Dedifferentiated amniotic fluid mesenchymal stem cell (primary cell): ENCODE measurements around the gene PARM1.
A peak's percentile ranks its signal among the peaks of the same experiment; 100 is the strongest.

Source experiments
- DNase-seq: peaks from one replicate; pipeline ENCODE4 v3.0.0-alpha.2; 2016; ENCODE audit errors: extremely low spot score

PARM1 gene

GRCh38 chr4:74932832-74933561, at the start of gene PARM1:
TSS of gene PARM1 (plus strand) at chr4:74933116. CDS start at chr4:74933328, 212 bp downstream.
- peak; percentile 49 for DNase-seq

GRCh38 chr4:74884266-74884665, 48.6 kb upstream of the PARM1 start:
- no peak for DNase-seq

- DNase-seq: no peak
Measured at GRCh38 chr4:74886484-74886883, 46.4 kb upstream of the PARM1 start.

- DNase-seq: no peak
Measured at GRCh38 chr4:74890341-74890740, 42.6 kb upstream of the PARM1 start.

GRCh38 chr4:74891037-74891436, 41.9 kb upstream of the PARM1 start:
- DNase-seq: no peak

GRCh38 chr4:74893171-74893570, 39.7 kb upstream of the PARM1 start:
- DNase-seq: no peak

- no peak for DNase-seq
Measured at GRCh38 chr4:74896595-74896994, 36.3 kb upstream of the PARM1 start.

GRCh38 chr4:74897386-74897785, 35.5 kb upstream of the PARM1 start:
- DNase-seq: no peak

- DNase-seq: no peak
Measured at GRCh38 chr4:74900862-74901261, 32.1 kb upstream of the PARM1 start.

- DNase-seq: no peak
Measured at GRCh38 chr4:74904509-74905065, 28.3 kb upstream of the PARM1 start.

GRCh38 chr4:74906771-74907170, 26.1 kb upstream of the PARM1 start:
- DNase-seq: no peak

GRCh38 chr4:74919783-74920182, 13.1 kb upstream of the PARM1 start:
- no peak for DNase-seq

GRCh38 chr4:74920704-74921103, 12.2 kb upstream of the PARM1 start:
- no peak for DNase-seq

GRCh38 chr4:74921490-74921889, 11.4 kb upstream of the PARM1 start:
- DNase-seq: no peak

GRCh38 chr4:74926007-74926406, 6.9 kb upstream of the PARM1 start:
- DNase-seq: no peak

- no peak for DNase-seq
Measured at GRCh38 chr4:74930162-74930561, 2.8 kb upstream of the PARM1 start.

- no peak for DNase-seq
Measured at GRCh38 chr4:74931376-74931775, 1.5 kb upstream of the PARM1 start.

GRCh38 chr4:74932010-74932409, 906 bp upstream of the PARM1 start:
- no peak for DNase-seq

GRCh38 chr4:74933562-74934015, 673 bp downstream of the PARM1 start:
- no peak for DNase-seq

- no peak for DNase-seq
Measured at GRCh38 chr4:74934016-74934831, 1.3 kb downstream of the PARM1 start.

GRCh38 chr4:74934888-74935287, 2.0 kb downstream of the PARM1 start:
- no peak for DNase-seq

- DNase-seq: no peak
Measured at GRCh38 chr4:74941123-74941522, 8.2 kb downstream of the PARM1 start.
